Measurements from ENCODE around the gene C4orf50. TPM values are rescaled to one million over a fixed set of nuclear protein-coding genes. Genes with fewer than 3 reads are reported as not detected.

The C4orf50 gene
- total RNA-seq, 4 donors from 2014 or later, result 0.04 to 0.19 (median 0.04) TPM; not detected in 1

- WGBS, 2 donors, result 90 to 95% methylated on average over 4 of the region's 4 CpGs
- H3K4me3 ChIP-seq, result no peak overlapping the region
- intact Hi-C loops (cut with DNase I), result no loop called here
- TF ChIP-seq POLR2A (IDR thresholded peaks at IDR 0.05) (no peak), CTCF (IDR thresholded peaks at IDR 0.05) (no peak)
- peaks cover 0 to 14% (median 0%) of the 10 kb centered on the region in 4 donors for H3K27me3 ChIP-seq
- H3K36me3 ChIP-seq, result no peaks in the 10 kb centered on the region
- peaks cover 0 to 11% (median 0%) of the 10 kb centered on the region in 3 donors for H3K4me1 ChIP-seq
- no peak overlapping the region for H3K27ac ChIP-seq
- DNase-seq, result no peak
- H3K9me3 ChIP-seq, result peaks cover 7 to 39% (median 37%) of the 10 kb centered on the region in 3 donors
Measured at GRCh38 chr4:6055030-6055429, 36.8 kb upstream of the C4orf50 start.

GRCh38 chr4:6054162-6054922 is 36.1 kb upstream of the C4orf50 start:
- TF ChIP-seq CTCF (IDR thresholded peaks at IDR 0.05) (no peak), POLR2A (IDR thresholded peaks at IDR 0.05) (no peak)
- Histone ChIP-seq H3K9me3 (peaks cover 7 to 32% (median 30%) of the 10 kb centered on the region in 3 donors), H3K36me3 (no peaks in the 10 kb centered on the region), H3K4me3 (no peak overlapping the region), H3K4me1 (peaks cover 0 to 11% (median 0%) of the 10 kb centered on the region in 3 donors), H3K27me3 (peaks cover 0 to 21% (median 0%) of the 10 kb centered on the region in 4 donors), H3K27ac (no peak overlapping the region)
- intact Hi-C loops (cut with DNase I), result no loop called here
- 78 to 87% methylated on average over 5 to 6 of the region's 16 CpGs for WGBS, 2 donors
- no peak for DNase-seq

GRCh38 chr4:6052679-6053078 is 34.4 kb upstream of the C4orf50 start:
- no peak overlapping the region for H3K27ac ChIP-seq
- peaks cover 0 to 15% (median 13%) of the 10 kb centered on the region in 3 donors for H3K9me3 ChIP-seq
- no peak overlapping the region for H3K4me3 ChIP-seq
- no peak for TF ChIP-seq POLR2A (IDR thresholded peaks at IDR 0.05)
- TF ChIP-seq CTCF (IDR thresholded peaks at IDR 0.05), result no peak
- no peak for DNase-seq
- no peaks in the 10 kb centered on the region for H3K36me3 ChIP-seq
- H3K4me1 ChIP-seq, result peaks cover 0 to 11% (median 0%) of the 10 kb centered on the region in 3 donors
- 58 to 59% methylated on average over 5 to 6 of the region's 6 CpGs for WGBS, 2 donors
- intact Hi-C loops (cut with DNase I), result no loop called here
- H3K27me3 ChIP-seq, result peaks cover 0 to 21% (median 0%) of the 10 kb centered on the region in 4 donors

- H3K4me3 ChIP-seq, result no peak overlapping the region
- H3K27ac ChIP-seq, result no peak overlapping the region
- no peaks in the 10 kb centered on the region for H3K36me3 ChIP-seq
- peaks cover 0 to 11% (median 0%) of the 10 kb centered on the region in 3 donors for H3K4me1 ChIP-seq
- intact Hi-C loops (cut with DNase I), result no loop called here
- peaks cover 0 to 38% (median 0%) of the 10 kb centered on the region in 4 donors for H3K27me3 ChIP-seq
- 58 to 63% methylated on average over 15 to 16 of the region's 17 CpGs for WGBS, 2 donors
- no peak for DNase-seq
- H3K9me3 ChIP-seq, result no peaks in the 10 kb centered on the region
- TF ChIP-seq POLR2A (IDR thresholded peaks at IDR 0.05) (no peak), CTCF (IDR thresholded peaks at IDR 0.05) (no peak)
Measured at GRCh38 chr4:6050551-6050950, 32.3 kb upstream of the C4orf50 start.

GRCh38 chr4:6049985-6050384 is 31.8 kb upstream of the C4orf50 start:
- Histone ChIP-seq H3K36me3 (no peaks in the 10 kb centered on the region), H3K4me3 (no peak overlapping the region), H3K27me3 (peaks cover 0 to 43% (median 0%) of the 10 kb centered on the region in 4 donors), H3K4me1 (peaks cover 0 to 11% (median 0%) of the 10 kb centered on the region in 3 donors), H3K27ac (no peak overlapping the region), H3K9me3 (no peaks in the 10 kb centered on the region)
- TF ChIP-seq CTCF (IDR thresholded peaks at IDR 0.05) (no peak), POLR2A (IDR thresholded peaks at IDR 0.05) (no peak)
- no peak for DNase-seq
- intact Hi-C loops (cut with DNase I), result no loop called here
- 70 to 87% methylated on average over 6 to 7 of the region's 8 CpGs for whole genome bisulfite sequencing, 2 donors
